Stimulated activated naive B cell treated with anti-CD40 and anti-IgM and Interleukin-4, amounts not matched to agents 10 μg/mL and 1 μg/mL and 100 μg/mL, for 72 hours (primary cell): ENCODE measurements around the gene MYO15A.
A peak's percentile ranks its signal among the peaks of the same experiment; 100 is the strongest.

Source experiments
- ATAC-seq, 2 donors: fragments of 150-1000 bp; cut with Tn5 transposase; replicated peaks; 2 replicates each; pipeline ENCODE4 v1.10.0; 2021; ENCODE audit warnings: moderate library complexity in 1 of 2
- DNase-seq: peaks from one replicate; pipeline ENCODE4 v3.0.0; 2021
- H3K27ac Mint-ChIP-seq: one replicate; pipeline ENCODE4 v1.8.0; 2022; ENCODE audit warnings: mild to moderate bottlenecking, mixed read lengths
- H3K27me3 Mint-ChIP-seq, 2 donors: one replicate each; pipeline ENCODE4 v1.8.0; 2022; ENCODE audit warnings: mixed read lengths in 2 of 2
- H3K36me3 Mint-ChIP-seq, 2 donors: one replicate each; pipeline ENCODE4 v1.8.0; 2022; ENCODE audit warnings: mixed read lengths in 2 of 2, mild to moderate bottlenecking in 1 of 2
- H3K4me1 Mint-ChIP-seq, 2 donors: one replicate each; pipeline ENCODE4 v1.8.0; 2022; ENCODE audit warnings: mixed read lengths in 2 of 2, mild to moderate bottlenecking in 1 of 2
- H3K4me3 Mint-ChIP-seq, 2 donors: one replicate each; pipeline ENCODE4 v1.8.0; 2022; ENCODE audit warnings: mild to moderate bottlenecking in 2 of 2, mixed read lengths in 2 of 2, moderate library complexity in 1 of 2
- H3K9me3 Mint-ChIP-seq, 2 donors: one replicate each; pipeline ENCODE4 v1.8.0; 2022; ENCODE audit warnings: mixed read lengths in 2 of 2, mild to moderate bottlenecking in 1 of 2

MYO15A gene

GRCh38 chr17:18146980-18147379 lies 38.4 kb downstream of the MYO15A start:
- Mint-ChIP-seq H3K9me3 (no peaks in the 10 kb centered on the region), H3K27me3 (peaks cover 3 to 6% of the 10 kb centered on the region in 2 donors), H3K4me1 (peaks cover 0 to 2% of the 10 kb centered on the region in 2 donors), H3K27ac (no peak overlapping the region), H3K36me3 (no peaks in the 10 kb centered on the region), H3K4me3 (no peak overlapping the region)
- ATAC-seq (no peak), DNase-seq (no peak)

DNA sequence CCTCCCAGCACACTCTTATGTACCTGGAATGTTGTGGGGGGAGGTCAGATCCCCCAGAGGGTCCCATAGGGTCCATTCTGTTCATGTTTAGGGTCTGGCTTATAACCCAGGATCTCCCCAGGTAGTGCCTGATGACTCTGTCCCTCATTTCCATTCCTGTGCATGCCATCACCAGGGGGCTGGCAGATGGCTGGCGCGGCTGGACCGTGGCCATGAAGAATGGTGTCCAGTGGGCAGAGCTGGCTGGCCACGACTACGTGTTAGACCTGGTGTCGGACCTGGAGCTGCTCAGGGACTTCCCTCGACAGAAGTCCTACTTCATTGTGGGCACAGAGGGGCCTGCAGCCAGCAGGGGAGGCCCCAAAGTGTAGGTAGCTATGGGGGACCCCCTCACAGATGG lies 40.0 kb downstream of the MYO15A start:
- H3K27ac Mint-ChIP-seq, result no peak overlapping the region
- H3K36me3 Mint-ChIP-seq, result no peaks in the 10 kb centered on the region
- no peak overlapping the region for H3K4me3 Mint-ChIP-seq
- H3K27me3 Mint-ChIP-seq, result peaks cover 3 to 6% of the 10 kb centered on the region in 2 donors
- no peak for ATAC-seq
- peaks cover 0 to 6% of the 10 kb centered on the region in 2 donors for H3K4me1 Mint-ChIP-seq
- no peaks in the 10 kb centered on the region for H3K9me3 Mint-ChIP-seq
- DNase-seq, result no peak

- H3K4me3 Mint-ChIP-seq, result no peak overlapping the region
- H3K36me3 Mint-ChIP-seq, result no peaks in the 10 kb centered on the region
- no peaks in the 10 kb centered on the region for H3K9me3 Mint-ChIP-seq
- no peak for DNase-seq
- H3K27ac Mint-ChIP-seq, result no peak overlapping the region
- ATAC-seq, result no peak
- peaks cover 0 to 6% of the 10 kb centered on the region in 2 donors for H3K4me1 Mint-ChIP-seq
- peaks cover 3 to 6% of the 10 kb centered on the region in 2 donors for H3K27me3 Mint-ChIP-seq
These were observed 42.7 kb downstream of the MYO15A start for GRCh38 chr17:18151290-18151689.

DNA sequence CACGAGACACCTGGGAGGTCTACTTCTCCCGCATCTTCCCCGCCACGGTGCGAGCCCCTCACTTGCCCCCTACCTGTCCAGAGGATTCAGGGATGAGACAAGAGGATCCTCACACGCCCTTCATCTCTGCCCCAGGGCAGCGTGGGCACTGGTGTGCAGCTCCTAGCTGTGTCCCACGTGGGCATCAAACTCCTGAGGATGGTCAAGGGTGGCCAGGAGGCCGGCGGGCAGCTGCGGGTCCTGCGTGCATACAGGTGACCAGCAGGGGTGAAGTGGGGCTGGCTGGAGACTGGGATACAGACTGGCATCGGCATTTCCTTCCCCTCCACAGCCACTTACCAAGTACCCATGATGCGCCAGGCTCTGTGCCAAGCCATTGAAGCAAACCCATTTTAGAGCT lies 46.6 kb downstream of the MYO15A start:
- Mint-ChIP-seq H3K36me3 (no peaks in the 10 kb centered on the region), H3K4me3 (no peak overlapping the region), H3K27me3 (peaks cover 0 to under 1% of the 10 kb centered on the region in 2 donors), H3K4me1 (peaks cover 17 to 21% of the 10 kb centered on the region in 2 donors), H3K27ac (no peak overlapping the region), H3K9me3 (no peaks in the 10 kb centered on the region)
- no peak for ATAC-seq
- no peak for DNase-seq

- H3K9me3 Mint-ChIP-seq, result no peaks in the 10 kb centered on the region
- no peak for DNase-seq
- H3K27ac Mint-ChIP-seq, result peak overlapping the region; percentile 56
- no peak overlapping the region for H3K4me3 Mint-ChIP-seq
- no peaks in the 10 kb centered on the region for H3K36me3 Mint-ChIP-seq
- no peak for ATAC-seq
- peaks cover 26 to 27% of the 10 kb centered on the region in 2 donors for H3K4me1 Mint-ChIP-seq
- no peaks in the 10 kb centered on the region for H3K27me3 Mint-ChIP-seq
These were observed 47.8 kb downstream of the MYO15A start for GRCh38 chr17:18156171-18156975.

GRCh38 chr17:18156976-18157280 lies 48.4 kb downstream of the MYO15A start:
- Mint-ChIP-seq H3K4me3 (no peak overlapping the region), H3K4me1 (peaks cover 30 to 32% of the 10 kb centered on the region in 2 donors), H3K27me3 (no peaks in the 10 kb centered on the region), H3K27ac (no peak overlapping the region), H3K9me3 (no peaks in the 10 kb centered on the region), H3K36me3 (no peaks in the 10 kb centered on the region)
- DNase-seq (no peak), ATAC-seq (no peak)

DNA sequence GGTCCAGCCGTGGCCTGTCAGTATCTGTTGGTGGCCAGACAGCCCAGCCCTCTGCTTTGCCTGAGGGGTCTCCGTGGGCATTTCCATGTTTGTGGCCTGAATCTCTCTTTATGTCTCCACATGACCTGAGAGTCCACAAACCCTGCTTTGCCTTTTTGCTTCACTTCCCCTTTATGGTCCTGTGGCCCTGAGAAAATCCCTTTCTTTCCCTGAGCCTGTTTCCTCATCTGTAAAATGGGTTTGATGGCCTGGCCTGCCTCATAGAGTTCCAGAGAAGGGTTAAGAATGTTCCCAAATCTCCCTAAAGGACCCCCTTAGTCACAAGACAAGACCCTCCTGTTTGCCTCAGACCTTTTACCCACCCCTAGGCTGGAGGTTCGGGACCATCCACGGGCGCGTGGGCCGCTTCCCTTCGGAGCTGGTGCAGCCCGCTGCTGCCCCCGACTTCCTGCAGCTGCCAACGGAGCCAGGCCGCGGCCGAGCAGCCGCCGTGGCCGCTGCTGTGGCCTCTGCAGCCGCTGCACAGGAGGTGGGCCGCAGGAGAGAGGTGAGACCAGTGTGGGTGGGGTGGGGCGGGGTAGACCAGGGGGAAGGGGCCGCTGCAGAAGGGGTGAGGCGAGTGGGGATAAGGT lies 48.9 kb downstream of the MYO15A start:
- Mint-ChIP-seq H3K9me3 (no peaks in the 10 kb centered on the region), H3K4me1 (peaks cover 30 to 32% of the 10 kb centered on the region in 2 donors), H3K36me3 (no peaks in the 10 kb centered on the region), H3K27ac (peak overlapping the region; percentile 83), H3K4me3 (peak overlapping the region; percentile 84), H3K27me3 (no peaks in the 10 kb centered on the region)
- no peak for DNase-seq
- no peak for ATAC-seq

- H3K4me3 Mint-ChIP-seq, result peak overlapping the region; percentile 84
- DNase-seq, result peak; percentile 92
- H3K9me3 Mint-ChIP-seq, result no peaks in the 10 kb centered on the region
- H3K4me1 Mint-ChIP-seq, result peaks cover 26 to 32% of the 10 kb centered on the region in 2 donors
- no peaks in the 10 kb centered on the region for H3K36me3 Mint-ChIP-seq
- H3K27ac Mint-ChIP-seq, result peak overlapping the region; percentile 83
- no peaks in the 10 kb centered on the region for H3K27me3 Mint-ChIP-seq
- peak; percentile 76 to 80 for ATAC-seq
These were observed 49.6 kb downstream of the MYO15A start for GRCh38 chr17:18158022-18158600.

DNA sequence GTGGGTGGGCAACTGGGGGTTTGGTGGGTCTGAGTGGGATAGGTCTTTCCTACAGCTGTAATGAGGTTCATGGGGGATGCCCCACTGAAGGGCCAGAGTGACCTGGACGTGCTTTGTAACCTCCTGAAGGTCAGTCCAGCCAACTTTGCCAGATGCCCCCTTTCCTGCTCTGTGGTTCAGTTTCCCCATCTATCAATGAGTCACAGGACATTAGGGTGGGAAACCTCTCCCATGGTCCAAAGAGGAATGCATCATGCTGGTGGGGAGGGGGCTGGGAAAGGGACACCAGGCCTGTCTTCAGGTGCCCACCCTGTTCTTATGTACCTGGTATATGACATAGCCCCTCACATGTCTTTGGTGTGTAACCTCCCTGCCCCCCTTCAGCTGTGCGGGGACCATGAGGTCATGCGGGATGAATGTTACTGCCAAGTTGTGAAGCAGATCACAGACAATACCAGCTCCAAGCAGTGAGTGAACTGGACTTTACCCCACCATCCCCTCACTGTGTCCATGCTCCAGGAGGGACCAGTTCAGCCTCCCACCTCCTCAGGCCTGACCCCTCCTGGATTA lies 51.1 kb downstream of the MYO15A start:
- peak overlapping the region in 1 of 2 donors; percentile 52 for H3K4me3 Mint-ChIP-seq
- no peaks in the 10 kb centered on the region for H3K27me3 Mint-ChIP-seq
- H3K36me3 Mint-ChIP-seq, result no peaks in the 10 kb centered on the region
- no peaks in the 10 kb centered on the region for H3K9me3 Mint-ChIP-seq
- no peak overlapping the region for H3K27ac Mint-ChIP-seq
- peaks cover 26 to 32% of the 10 kb centered on the region in 2 donors for H3K4me1 Mint-ChIP-seq
- no peak for DNase-seq
- no peak for ATAC-seq

- H3K27ac Mint-ChIP-seq, result no peak overlapping the region
- H3K4me3 Mint-ChIP-seq, result peak overlapping the region in 1 of 2 donors; percentile 52
- ATAC-seq (no peak), DNase-seq (no peak)
- H3K36me3 Mint-ChIP-seq, result no peaks in the 10 kb centered on the region
- no peaks in the 10 kb centered on the region for H3K9me3 Mint-ChIP-seq
- no peaks in the 10 kb centered on the region for H3K27me3 Mint-ChIP-seq
- peaks cover 25 to 32% of the 10 kb centered on the region in 2 donors for H3K4me1 Mint-ChIP-seq
These were observed 51.7 kb downstream of the MYO15A start for GRCh38 chr17:18160128-18160856.

- DNase-seq, result no peak
- peak; percentile 36 to 45 for ATAC-seq
- H3K4me3 Mint-ChIP-seq, result peak overlapping the region; percentile 26 to 44
- H3K27ac Mint-ChIP-seq, result no peak overlapping the region
- H3K4me1 Mint-ChIP-seq, result peaks cover 23 to 32% of the 10 kb centered on the region in 2 donors
- H3K27me3 Mint-ChIP-seq, result no peaks in the 10 kb centered on the region
- H3K36me3 Mint-ChIP-seq, result no peaks in the 10 kb centered on the region
- no peaks in the 10 kb centered on the region for H3K9me3 Mint-ChIP-seq
These were observed 52.9 kb downstream of the MYO15A start for GRCh38 chr17:18161207-18162145.

DNA sequence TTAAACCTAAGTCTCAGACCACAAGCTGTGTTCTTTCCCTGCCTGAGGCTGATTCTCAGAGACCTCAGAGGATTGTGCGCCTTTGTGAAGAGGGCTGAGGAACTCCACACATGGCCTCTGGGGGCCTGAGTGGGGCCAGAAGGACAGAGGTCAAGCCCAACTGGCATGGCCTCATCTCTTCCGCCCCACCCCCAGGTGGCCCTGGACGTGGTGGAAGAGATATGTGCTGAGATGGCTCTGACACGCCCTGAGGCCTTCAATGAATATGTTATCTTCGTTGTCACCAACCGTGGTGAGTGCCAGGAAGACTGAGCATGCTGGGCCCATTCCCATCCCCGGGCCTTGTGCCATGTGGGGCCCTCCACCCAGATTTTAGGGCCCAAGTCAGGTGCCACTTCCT lies 55.0 kb downstream of the MYO15A start:
- no peaks in the 10 kb centered on the region for H3K36me3 Mint-ChIP-seq
- DNase-seq (no peak), ATAC-seq (no peak)
- H3K27ac Mint-ChIP-seq, result no peak overlapping the region
- H3K27me3 Mint-ChIP-seq, result no peaks in the 10 kb centered on the region
- peaks cover 15 to 23% of the 10 kb centered on the region in 2 donors for H3K4me1 Mint-ChIP-seq
- H3K9me3 Mint-ChIP-seq, result no peaks in the 10 kb centered on the region
- no peak overlapping the region for H3K4me3 Mint-ChIP-seq

GRCh38 chr17:18166894-18167293 lies 58.3 kb downstream of the MYO15A start:
- ATAC-seq (no peak), DNase-seq (no peak)
- H3K27me3 Mint-ChIP-seq, result no peaks in the 10 kb centered on the region
- H3K4me3 Mint-ChIP-seq, result no peak overlapping the region
- no peak overlapping the region for H3K27ac Mint-ChIP-seq
- no peaks in the 10 kb centered on the region for H3K36me3 Mint-ChIP-seq
- no peaks in the 10 kb centered on the region for H3K9me3 Mint-ChIP-seq
- peaks cover 0 to under 1% of the 10 kb centered on the region in 2 donors for H3K4me1 Mint-ChIP-seq
